Vagina (tissue), 2 donors: ENCODE data around the gene RPUSD3. TPM values are rescaled to one million over a fixed set of nuclear protein-coding genes. Genes with fewer than 3 reads are reported as not detected.

ENCODE experiments used
- DNase-seq, 2 donors: peaks; one replicate each; pipeline ENCODE4 v3.0.0-alpha.2; 2017; ENCODE audit errors: extremely low spot score in 2 of 2
- H3K27ac ChIP-seq: fragments of 200-600 bp; sonication (generic); one replicate; pipeline ENCODE4 v1.5.1; 2019
- H3K27me3 ChIP-seq: fragments of 200-600 bp; sonication (generic); one replicate; pipeline ENCODE4 v1.5.1; 2019
- H3K36me3 ChIP-seq, 2 donors: fragments of 200-600 bp; sonication (generic); one replicate each; pipeline ENCODE4 v1.5.1; 2017 to 2019
- H3K4me1 ChIP-seq: fragments of 200-600 bp; sonication (generic); one replicate; pipeline ENCODE4 v1.5.1; 2019
- H3K4me3 ChIP-seq, 2 donors: fragments of 200-600 bp; sonication (generic); 1 replicate in 1 of 2; 2 replicates in 1 of 2; pipeline ENCODE4 v1.5.1; 2016 to 2019
- H3K9me3 ChIP-seq: fragments of 200-600 bp; sonication (generic); one replicate; pipeline ENCODE4 v1.5.1; 2019
- CTCF ChIP-seq, 3 experiments: fragments of 450-650 bp in 2 of 3; fragments of 200-600 bp in 1 of 3; sonication (generic) in 1 of 3; IDR thresholded peaks; one replicate each; pipeline ENCODE4 v1.5.1; 2017 to 2019; ENCODE audit warnings: antibody characterized with exemption in 3 of 3, mild to moderate bottlenecking in 2 of 3, moderate library complexity in 2 of 3
- POLR2A ChIP-seq, 2 donors: fragments of 450-650 bp; IDR thresholded peaks; one replicate each; pipeline ENCODE4 v1.6.1; 2017; ENCODE audit warnings: antibody characterized with exemption in 2 of 2, mild to moderate bottlenecking in 2 of 2, moderate library complexity in 2 of 2
- POLR2AphosphoS5 ChIP-seq, 2 donors: sonication (generic); formaldehyde crosslinking; IDR thresholded peaks; one replicate each; pipeline ENCODE4 v1.9.0; 2017; ENCODE audit warnings: antibody characterized with exemption in 2 of 2, mild to moderate bottlenecking in 2 of 2, low read depth in 1 of 2; ENCODE audit not compliant: insufficient read depth in 1 of 2
- intact Hi-C: fragments of 100-400 bp; cut with DNase I; formaldehyde crosslinking; loops from one replicate; pipeline ENCODE4 v1.15.1; 2023
- total RNA-seq: library from RNA; depleted of rRNA; stranded (reverse); fragments of >200 nt; gene quantifications from one replicate; pipeline ENCODE4 v1.2.3, GENCODE V29; 2016

The RPUSD3 gene
- total RNA-seq, 1 donor from 2014 or later, result 50.6 TPM

- H3K4me3 ChIP-seq, result no peak overlapping the region
- no peaks in the 10 kb centered on the region for H3K36me3 ChIP-seq
- intact Hi-C loops, result no loop called here
- TF ChIP-seq POLR2A (IDR thresholded peaks at IDR 0.05), result no peak
- no peak for TF ChIP-seq POLR2AphosphoS5 (IDR thresholded peaks at IDR 0.05; ENCODE audit: insufficient read depth in 1 of 2, low read depth in 1 of 2)
- TF ChIP-seq CTCF (IDR thresholded peaks at IDR 0.05), result no peak
- H3K27ac ChIP-seq, result no peak overlapping the region
- H3K9me3 ChIP-seq, result no peaks in the 10 kb centered on the region
- no peak for DNase-seq
- H3K4me1 ChIP-seq, result peaks cover 22% of the 10 kb centered on the region
- no peaks in the 10 kb centered on the region for H3K27me3 ChIP-seq
These were observed 3.2 kb upstream of the RPUSD3 start for GRCh38 chr3:9846931-9847488.

- Histone ChIP-seq H3K4me3 (no peak overlapping the region), H3K36me3 (peaks cover 0 to 6% of the 10 kb centered on the region in 2 donors), H3K9me3 (no peaks in the 10 kb centered on the region), H3K27me3 (no peaks in the 10 kb centered on the region), H3K4me1 (peaks cover 22% of the 10 kb centered on the region), H3K27ac (no peak overlapping the region)
- intact Hi-C loops, result no loop called here
- DNase-seq, result no peak
- no peak for TF ChIP-seq POLR2A (IDR thresholded peaks at IDR 0.05)
- TF ChIP-seq POLR2AphosphoS5 (IDR thresholded peaks at IDR 0.05; ENCODE audit: insufficient read depth in 1 of 2, low read depth in 1 of 2), result no peak
- TF ChIP-seq CTCF (IDR thresholded peaks at IDR 0.05), result no peak
These were observed 2.4 kb upstream of the RPUSD3 start for GRCh38 chr3:9846231-9846630.

GRCh38 chr3:9841015-9841414 lies 2.8 kb downstream of the RPUSD3 start:
- Histone ChIP-seq H3K4me1 (peaks cover 22% of the 10 kb centered on the region), H3K27ac (no peak overlapping the region), H3K4me3 (no peak overlapping the region), H3K9me3 (no peaks in the 10 kb centered on the region), H3K36me3 (peaks cover 0 to 30% of the 10 kb centered on the region in 2 donors), H3K27me3 (no peaks in the 10 kb centered on the region)
- TF ChIP-seq POLR2AphosphoS5 (IDR thresholded peaks at IDR 0.05; ENCODE audit: insufficient read depth in 1 of 2, low read depth in 1 of 2) (no peak), POLR2A (IDR thresholded peaks at IDR 0.05) (no peak), CTCF (IDR thresholded peaks at IDR 0.05) (no peak)
- no peak for DNase-seq
- intact Hi-C loops, result loop anchor here (5.0 kb wide), 1 partner anchor 91 kb away; the partner anchor contains the start of gene CRELD1

GRCh38 chr3:9838856-9839255 lies 5.0 kb downstream of the RPUSD3 start:
- H3K27ac ChIP-seq, result no peak overlapping the region
- DNase-seq, result no peak
- H3K36me3 ChIP-seq, result peaks cover 0 to 47% of the 10 kb centered on the region in 2 donors
- H3K4me3 ChIP-seq, result no peak overlapping the region
- peaks cover 13% of the 10 kb centered on the region for H3K4me1 ChIP-seq
- intact Hi-C loops, result no loop called here
- no peaks in the 10 kb centered on the region for H3K27me3 ChIP-seq
- TF ChIP-seq POLR2A (IDR thresholded peaks at IDR 0.05), result no peak
- no peak for TF ChIP-seq POLR2AphosphoS5 (IDR thresholded peaks at IDR 0.05; ENCODE audit: insufficient read depth in 1 of 2, low read depth in 1 of 2)
- TF ChIP-seq CTCF (IDR thresholded peaks at IDR 0.05), result no peak
- H3K9me3 ChIP-seq, result no peaks in the 10 kb centered on the region

- no peaks in the 10 kb centered on the region for H3K9me3 ChIP-seq
- no peaks in the 10 kb centered on the region for H3K27me3 ChIP-seq
- H3K27ac ChIP-seq, result no peak overlapping the region
- TF ChIP-seq POLR2A (IDR thresholded peaks at IDR 0.05) (no peak), POLR2AphosphoS5 (IDR thresholded peaks at IDR 0.05; ENCODE audit: insufficient read depth in 1 of 2, low read depth in 1 of 2) (no peak), CTCF (IDR thresholded peaks at IDR 0.05) (no peak)
- no peak for DNase-seq
- H3K4me3 ChIP-seq, result no peak overlapping the region
- peaks cover 0 to 55% of the 10 kb centered on the region in 2 donors for H3K36me3 ChIP-seq
- intact Hi-C loops, result no loop called here
- peaks cover 9% of the 10 kb centered on the region for H3K4me1 ChIP-seq
These were observed 5.9 kb downstream of the RPUSD3 start for GRCh38 chr3:9837701-9838582.
